ENCODE results near the gene PARVA. TPM values are rescaled to one million over a fixed set of nuclear protein-coding genes. Genes with fewer than 3 reads are reported as not detected.

The PARVA gene
- total and polyA plus RNA-seq, 2 of the 4 experiments (the other 2 are of a cell fraction) = 65.2 to 80.2 TPM

DNA sequence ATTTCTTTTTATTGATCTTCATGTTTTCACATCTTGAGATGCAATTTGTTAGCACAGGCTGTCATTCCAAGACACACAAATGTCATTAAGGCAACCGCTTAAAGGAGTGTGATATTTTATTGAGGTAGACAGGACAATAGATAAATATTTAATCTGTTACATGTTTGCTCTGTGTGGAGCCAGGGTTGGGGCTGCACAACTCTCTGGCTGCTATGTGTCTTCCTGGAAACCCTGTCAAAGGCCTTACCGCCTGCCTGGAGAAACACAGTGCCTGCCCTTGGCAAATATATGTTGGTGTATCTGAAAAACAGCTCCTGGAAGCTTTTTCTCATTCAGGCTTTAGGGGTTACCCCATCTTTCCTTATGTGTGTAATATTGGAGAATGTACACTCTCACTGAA is 157.2 kb downstream of the PARVA start:
- dilution Hi-C loops (cut with HindIII; ENCODE audit: low sequenced_read_pairs, unreplicated experiment) = no loop called here
- Histone ChIP-seq H3K14ac (replicated peaks; ENCODE audit: low read depth, low read length) (no peak overlapping the region), H3K27ac (ENCODE audit: insufficient read depth, low read length) (no peak overlapping the region), H2BK15ac (ENCODE audit: low read depth, low read length) (no peak overlapping the region), H3K4me1 (ENCODE audit: control insufficient read depth, insufficient read depth, low read length) (peaks cover 23% of the 10 kb centered on the region), H2AK5ac (ENCODE audit: low read depth, low read length) (0 out of 2 replicates have a peak overlapping the region, but pooled peaks have one; percentile 21), H3K4ac (ENCODE audit: low read depth, low read length) (no peak overlapping the region), H2BK5ac (ENCODE audit: low read depth, low read length, poor library complexity, severe bottlenecking) (no peak overlapping the region), H3K9me3 (ENCODE audit: control insufficient read depth, insufficient read depth, low read length) (no peaks in the 10 kb centered on the region), H2BK20ac (ENCODE audit: low read depth, low read length) (no peak overlapping the region), H4K8ac (ENCODE audit: low read depth in 2 of 2, low read length in 2 of 2) (no peak overlapping the region), H4K20me1 (ENCODE audit: insufficient read depth, low read length) (no peaks in the 10 kb centered on the region), H4K5ac (ENCODE audit: low read depth, low read length) (no peak overlapping the region), H2BK120ac (ENCODE audit: low read depth, low read length) (no peak overlapping the region), H3K9ac (ENCODE audit: low read depth, low read length) (no peak overlapping the region), H3K18ac (ENCODE audit: low read depth, low read length) (no peak overlapping the region), H3K4me2 (ENCODE audit: low read depth, low read length) (no peak overlapping the region), H3K79me1 (ENCODE audit: low read depth in 1 of 2, low read length in 2 of 2) (peaks cover 0 to 35% of the 10 kb centered on the region in 2 experiments; a peak in 2 of 4 replicates), H2AFZ (replicated peaks; ENCODE audit: low read length, poor library complexity) (no peak overlapping the region), H4K91ac (ENCODE audit: insufficient read depth, low read depth, low read length) (no peak overlapping the region), H3K4me3 (ENCODE audit: insufficient read depth, low read depth, low read length) (no peak overlapping the region), H3K36me3 (ENCODE audit: control insufficient read depth, insufficient read depth, low read length) (peaks cover 12% of the 10 kb centered on the region), H2AK9ac (replicated peaks; ENCODE audit: low read depth, low read length, poor library complexity) (no peak overlapping the region), H3K9me1 (ENCODE audit: insufficient read depth, low read length) (peaks cover 40% of the 10 kb centered on the region), H3K27me3 (ENCODE audit: control insufficient read depth, insufficient read depth, low read length) (no peaks in the 10 kb centered on the region), H3K23ac (ENCODE audit: low read depth, low read length) (no peak overlapping the region), H3K56ac (ENCODE audit: extremely low read depth, insufficient read depth, low read length) (no peak overlapping the region)
- ATAC-seq (ENCODE audit: low read depth) = no peak
- intact Hi-C loops (cut with micrococcal nuclease) = no loop called here
- no peak for DNase-seq
- in situ Hi-C loops (cut with MboI; ENCODE audit: low sequenced_read_pairs) = loop anchor here (10.0 kb wide), 1 partner anchor 370 kb away; no protein-coding TSS in a partner anchor
- TF ChIP-seq MAFK (IDR thresholded peaks at IDR 0.05; ENCODE audit: low read depth, low read length) = no peak
- TF ChIP-seq BHLHE40 (IDR thresholded peaks at IDR 0.05; ENCODE audit: low read depth, low read length) = no peak
- no peak for TF ChIP-seq RAD21 (IDR thresholded peaks at IDR 0.05; ENCODE audit: low read length)
- TF ChIP-seq CEBPB (IDR thresholded peaks at IDR 0.05; ENCODE audit: low read depth, low read length) = no peak
- TF ChIP-seq POLR2A (IDR thresholded peaks at IDR 0.05; ENCODE audit: low read depth, low read length) = no peak
- TF ChIP-seq, protein P1, sequence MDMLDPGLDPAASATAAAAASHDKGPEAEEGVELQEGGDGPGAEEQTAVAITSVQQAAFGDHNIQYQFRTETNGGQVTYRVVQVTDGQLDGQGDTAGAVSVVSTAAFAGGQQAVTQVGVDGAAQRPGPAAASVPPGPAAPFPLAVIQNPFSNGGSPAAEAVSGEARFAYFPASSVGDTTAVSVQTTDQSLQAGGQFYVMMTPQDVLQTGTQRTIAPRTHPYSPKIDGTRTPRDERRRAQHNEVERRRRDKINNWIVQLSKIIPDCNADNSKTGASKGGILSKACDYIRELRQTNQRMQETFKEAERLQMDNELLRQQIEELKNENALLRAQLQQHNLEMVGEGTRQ (IDR thresholded peaks at IDR 0.05; ENCODE audit: low read depth, low read length) = no peak
- TF ChIP-seq NFE2L2 (IDR thresholded peaks at IDR 0.05; ENCODE audit: low read depth, low read length) = no peak
- TF ChIP-seq, protein P2, sequence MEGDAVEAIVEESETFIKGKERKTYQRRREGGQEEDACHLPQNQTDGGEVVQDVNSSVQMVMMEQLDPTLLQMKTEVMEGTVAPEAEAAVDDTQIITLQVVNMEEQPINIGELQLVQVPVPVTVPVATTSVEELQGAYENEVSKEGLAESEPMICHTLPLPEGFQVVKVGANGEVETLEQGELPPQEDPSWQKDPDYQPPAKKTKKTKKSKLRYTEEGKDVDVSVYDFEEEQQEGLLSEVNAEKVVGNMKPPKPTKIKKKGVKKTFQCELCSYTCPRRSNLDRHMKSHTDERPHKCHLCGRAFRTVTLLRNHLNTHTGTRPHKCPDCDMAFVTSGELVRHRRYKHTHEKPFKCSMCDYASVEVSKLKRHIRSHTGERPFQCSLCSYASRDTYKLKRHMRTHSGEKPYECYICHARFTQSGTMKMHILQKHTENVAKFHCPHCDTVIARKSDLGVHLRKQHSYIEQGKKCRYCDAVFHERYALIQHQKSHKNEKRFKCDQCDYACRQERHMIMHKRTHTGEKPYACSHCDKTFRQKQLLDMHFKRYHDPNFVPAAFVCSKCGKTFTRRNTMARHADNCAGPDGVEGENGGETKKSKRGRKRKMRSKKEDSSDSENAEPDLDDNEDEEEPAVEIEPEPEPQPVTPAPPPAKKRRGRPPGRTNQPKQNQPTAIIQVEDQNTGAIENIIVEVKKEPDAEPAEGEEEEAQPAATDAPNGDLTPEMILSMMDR (conservative IDR thresholded peaks at IDR 0.05; ENCODE audit: low read depth, low read length) = no peak
- TF ChIP-seq, protein P3, sequence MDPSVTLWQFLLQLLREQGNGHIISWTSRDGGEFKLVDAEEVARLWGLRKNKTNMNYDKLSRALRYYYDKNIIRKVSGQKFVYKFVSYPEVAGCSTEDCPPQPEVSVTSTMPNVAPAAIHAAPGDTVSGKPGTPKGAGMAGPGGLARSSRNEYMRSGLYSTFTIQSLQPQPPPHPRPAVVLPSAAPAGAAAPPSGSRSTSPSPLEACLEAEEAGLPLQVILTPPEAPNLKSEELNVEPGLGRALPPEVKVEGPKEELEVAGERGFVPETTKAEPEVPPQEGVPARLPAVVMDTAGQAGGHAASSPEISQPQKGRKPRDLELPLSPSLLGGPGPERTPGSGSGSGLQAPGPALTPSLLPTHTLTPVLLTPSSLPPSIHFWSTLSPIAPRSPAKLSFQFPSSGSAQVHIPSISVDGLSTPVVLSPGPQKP (IDR thresholded peaks at IDR 0.05; ENCODE audit: borderline replicate concordance, low read depth, low read length) = no peak
- TF ChIP-seq FOS (IDR thresholded peaks at IDR 0.05; ENCODE audit: low read depth, low read length) = no peak
- no peak for TF ChIP-seq MXI1 (IDR thresholded peaks at IDR 0.05; ENCODE audit: borderline replicate concordance, low read depth, low read length)
- TF ChIP-seq MAZ (IDR thresholded peaks at IDR 0.05; ENCODE audit: borderline replicate concordance, low read depth, low read length) = no peak
- TF ChIP-seq SMC3 (IDR thresholded peaks at IDR 0.05; ENCODE audit: low read depth, low read length) = no peak
- no peak for TF ChIP-seq RFX5 (IDR thresholded peaks at IDR 0.05; ENCODE audit: low read depth, low read length)
- TF ChIP-seq CHD1 (IDR thresholded peaks at IDR 0.05; ENCODE audit: low read depth, low read length) = no peak
- TF ChIP-seq RCOR1 (IDR thresholded peaks at IDR 0.05; ENCODE audit: insufficient replicate concordance, low read length) = no peak
- no CpG with 5 or more reads among the region's 2 CpGs for WGBS, 2 experiments (ENCODE audit: extremely low coverage in 2 of 2, insufficient read length in 1 of 2)
- POLR2A ChIA-PET (ENCODE audit: unreplicated experiment) = no interaction called here
- CTCF ChIA-PET = interaction anchor here (0.6 kb wide), 1 partner anchor 124 kb away, joined by 3 read pairs; no protein-coding TSS in a partner anchor
- BruUV-seq (replicated peaks) = no TSS peak
